Natural killer cell (primary cell): Measurements from ENCODE around the gene F12. TPM values are rescaled to one million over a fixed set of nuclear protein-coding genes. Genes with fewer than 3 reads are reported as not detected.
A peak's percentile ranks its signal among the peaks of the same experiment; 100 is the strongest.

Source experiments
- ATAC-seq, 3 donors: fragments of 150-1000 bp in 2 of 3; fragments of 200-7000 bp in 1 of 3; cut with Tn5 transposase; 1 replicate in 1 of 3; 2 replicates in 2 of 3; pipeline ENCODE4 v1.10.0; 2021; ENCODE audit warnings: mild to moderate bottlenecking in 2 of 3, moderate library complexity in 2 of 3
- DNase-seq, 2 donors: peaks; one replicate each; pipeline versions ENCODE4 v3.0.0 to v3.0.0-alpha.2; 2013 to 2021; ENCODE audit warnings: mixed read lengths in 1 of 2
- H3K27ac ChIP-seq: one replicate; pipeline ENCODE4 v1.5.1; 2013; ENCODE audit warnings: mild to moderate bottlenecking, low read length
- H3K27me3 ChIP-seq: one replicate; pipeline ENCODE4 v1.6.1; 2013; ENCODE audit warnings: low read length; ENCODE audit not compliant: control insufficient read depth, insufficient read depth
- H3K36me3 ChIP-seq: one replicate; pipeline ENCODE4 v1.6.1; 2013; ENCODE audit warnings: low read length; ENCODE audit not compliant: control insufficient read depth, insufficient read depth
- H3K4me1 ChIP-seq: one replicate; pipeline ENCODE4 v1.6.1; 2013; ENCODE audit warnings: low read length; ENCODE audit not compliant: control insufficient read depth, insufficient read depth
- H3K4me3 ChIP-seq: one replicate; pipeline ENCODE4 v1.5.1; 2013; ENCODE audit warnings: low read length
- H3K9me3 ChIP-seq: one replicate; pipeline ENCODE4 v1.6.1; 2013; ENCODE audit warnings: low read length; ENCODE audit not compliant: control insufficient read depth, insufficient read depth
- H3K27ac Mint-ChIP-seq, 2 donors: one replicate each; pipeline ENCODE4 v1.8.0; 2022; ENCODE audit warnings: mild to moderate bottlenecking in 2 of 2, mixed read lengths in 2 of 2, moderate library complexity in 1 of 2
- H3K27me3 Mint-ChIP-seq, 2 donors: one replicate each; pipeline ENCODE4 v1.8.0; 2022; ENCODE audit warnings: low read depth in 2 of 2, mixed read lengths in 2 of 2
- H3K36me3 Mint-ChIP-seq: one replicate; pipeline ENCODE4 v1.8.0; 2022; ENCODE audit warnings: mixed read lengths
- H3K4me1 Mint-ChIP-seq, 2 donors: one replicate each; pipeline ENCODE4 v1.8.0; 2022; ENCODE audit warnings: mixed read lengths in 2 of 2
- H3K4me3 Mint-ChIP-seq: one replicate; pipeline ENCODE4 v1.8.0; 2022; ENCODE audit warnings: mild to moderate bottlenecking, moderate library complexity, mixed read lengths
- H3K9me3 Mint-ChIP-seq, 2 donors: one replicate each; pipeline ENCODE4 v1.8.0; 2022; ENCODE audit warnings: mixed read lengths in 2 of 2
- CTCF ChIP-seq: fragments of 200-600 bp; IDR thresholded peaks from one replicate; pipeline ENCODE4 v1.8.0; 2022; ENCODE audit warnings: antibody characterized with exemption
- WGBS: methylation state at CpG from one replicate; pipeline ENCODE4 v1.1.7; 2013; ENCODE audit warnings: missing lambda C conversion rate; ENCODE audit not compliant: insufficient coverage; 5-methylcytosine and 5-hydroxymethylcytosine counted together
- intact Hi-C: fragments of 100-400 bp; cut with micrococcal nuclease; formaldehyde crosslinking; loops from one replicate; pipeline ENCODE4 v1.14.2; 2022
- total RNA-seq, 4 donors: library from RNA; stranded (reverse); fragments of 120-200 nt in 1 of 4; gene quantifications; one replicate each; pipeline versions ENCODE4 v1.2.3 to v1.2.4, GENCODE V29; 2013 to 2022

The F12 gene
- total RNA-seq, 3 donors from 2014 or later (not counting 1 experiment from before 2014, with no cell fraction given), result 0.66 to 1.7 (median 0.93) TPM

GRCh38 chr5:177448244-177448950, 39.0 kb upstream of the F12 start:
- DNase-seq, result no peak
- 72% methylated on average over 6 of the region's 6 CpGs for WGBS
- peaks cover 51% of the 10 kb centered on the region for H3K4me1 ChIP-seq

GRCh38 chr5:177447611-177448243, 38.4 kb upstream of the F12 start:
- Histone ChIP-seq H3K27ac (peak overlapping the region; percentile 3), H3K4me3 (no peak overlapping the region), H3K4me1 (peaks cover 47% of the 10 kb centered on the region), H3K9me3 (no peaks in the 10 kb centered on the region), H3K27me3 (no peaks in the 10 kb centered on the region), H3K36me3 (peaks cover 8% of the 10 kb centered on the region)
- Mint-ChIP-seq H3K4me3 (peak overlapping the region; percentile 75), H3K27me3 (no peaks in the 10 kb centered on the region), H3K27ac (peak overlapping the region; percentile 68 to 79), H3K9me3 (no peaks in the 10 kb centered on the region), H3K4me1 (peaks cover 27 to 46% of the 10 kb centered on the region in 2 donors), H3K36me3 (no peaks in the 10 kb centered on the region)
- ATAC-seq, result peak in 2 of 3 donors; percentile 3 to 8
- 11% methylated on average over 23 of the region's 23 CpGs for WGBS
- no peak for TF ChIP-seq CTCF
- DNase-seq, result peak in 1 of 2 donors; percentile 42
- intact Hi-C loops, result loop anchor here (1.0 kb wide), 1 partner anchor 10 kb away; no protein-coding TSS in a partner anchor

More at GRCh38 chr5:177448244-177448950, 39.0 kb upstream of the F12 start:
- Mint-ChIP-seq H3K4me3 (peak overlapping the region; percentile 75), H3K9me3 (no peaks in the 10 kb centered on the region), H3K4me1 (peaks cover 27 to 49% of the 10 kb centered on the region in 2 donors), H3K27me3 (no peaks in the 10 kb centered on the region), H3K36me3 (no peaks in the 10 kb centered on the region), H3K27ac (peak overlapping the region; percentile 68 to 79)
- ATAC-seq, result no peak
- Histone ChIP-seq H3K27ac (no peak overlapping the region), H3K4me3 (no peak overlapping the region), H3K36me3 (peaks cover 4% of the 10 kb centered on the region), H3K9me3 (no peaks in the 10 kb centered on the region), H3K27me3 (no peaks in the 10 kb centered on the region)
- TF ChIP-seq CTCF, result no peak
- intact Hi-C loops, result loop anchor here (1.0 kb wide), 1 partner anchor 11 kb away; no protein-coding TSS in a partner anchor

GRCh38 chr5:177447066-177447610, 37.8 kb upstream of the F12 start:
- DNase-seq (peak; percentile 68 to 92), ATAC-seq (peak; percentile 52 to 69 (median 56))
- under 1% methylated on average over 21 of the region's 52 CpGs for WGBS
- H3K27ac Mint-ChIP-seq, result no peak overlapping the region
- Histone ChIP-seq H3K4me1 (peaks cover 47% of the 10 kb centered on the region), H3K9me3 (no peaks in the 10 kb centered on the region), H3K27me3 (no peaks in the 10 kb centered on the region), H3K27ac (no peak overlapping the region), H3K36me3 (peaks cover 14% of the 10 kb centered on the region), H3K4me3 (no peak overlapping the region)
- H3K36me3 Mint-ChIP-seq, result no peaks in the 10 kb centered on the region
- no peak for TF ChIP-seq CTCF
- no peak overlapping the region for H3K4me3 Mint-ChIP-seq
- H3K9me3 Mint-ChIP-seq, result no peaks in the 10 kb centered on the region
- peaks cover 27 to 51% of the 10 kb centered on the region in 2 donors for H3K4me1 Mint-ChIP-seq
- intact Hi-C loops, result no loop called here
- no peaks in the 10 kb centered on the region for H3K27me3 Mint-ChIP-seq
